GM12872 (cell line): ENCODE measurements around the gene KLHL3.

Experiments
- CTCF ChIP-seq: IDR thresholded peaks from 3 replicates; pipeline ENCODE4 v1.5.1; 2011; ENCODE audit warnings: low read depth, mild to moderate bottlenecking, low read length, moderate library complexity; ENCODE audit not compliant: insufficient read depth

Gene KLHL3

GRCh38 chr5:137636099-137636498 is 99.8 kb downstream of the KLHL3 start:
- no peak for TF ChIP-seq CTCF

- no peak for TF ChIP-seq CTCF
These were observed 100.4 kb downstream of the KLHL3 start for GRCh38 chr5:137635521-137635921.

- no peak for TF ChIP-seq CTCF
These were observed 102.0 kb downstream of the KLHL3 start for GRCh38 chr5:137633896-137634295.

GRCh38 chr5:137632716-137633115 is 103.2 kb downstream of the KLHL3 start:
- TF ChIP-seq CTCF: no peak

GRCh38 chr5:137631453-137631852 is 104.4 kb downstream of the KLHL3 start:
- TF ChIP-seq CTCF: no peak

- no peak for TF ChIP-seq CTCF
These were observed 104.9 kb downstream of the KLHL3 start for GRCh38 chr5:137630972-137631370.

GRCh38 chr5:137630216-137630971 is 105.5 kb downstream of the KLHL3 start:
- no peak for TF ChIP-seq CTCF
